NCI-H82 (cell line): ENCODE results near the gene CYTL1.

Experiments used
- DNase-seq: peaks from one replicate; lab custom pipeline; 2025; lab: John Stamatoyannopoulos, UW

CYTL1 gene

DNA sequence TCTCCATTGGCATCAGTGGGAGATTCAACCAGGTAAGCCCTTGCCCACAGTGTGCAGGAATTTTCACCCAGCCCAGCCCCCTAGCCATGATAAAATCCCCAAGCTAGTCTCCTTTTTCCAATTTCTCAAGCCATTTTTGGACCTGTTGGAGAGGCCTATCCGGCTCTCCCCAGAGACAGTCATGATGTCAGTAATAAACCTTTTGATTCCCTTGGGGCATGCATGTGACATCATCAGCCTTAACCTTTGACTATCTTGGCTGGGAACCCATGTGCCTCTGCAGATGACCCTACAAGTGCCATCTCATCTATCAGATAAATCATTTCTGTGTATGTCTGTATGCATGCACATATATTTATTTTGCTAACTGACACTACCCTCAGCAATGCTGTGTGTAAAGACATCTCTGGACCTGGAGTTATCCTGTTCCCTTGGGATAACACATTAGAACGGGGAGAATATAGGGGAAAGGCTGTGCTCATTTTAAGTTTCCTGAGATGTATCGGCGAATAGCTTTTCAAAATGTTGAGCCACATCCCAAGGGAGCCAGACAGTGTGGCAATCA, 51.0 kb downstream of the CYTL1 start:
- DNase-seq = no peak
